Upper lobe of right lung (tissue), 1 donor: ENCODE measurements around the gene RABGGTA. TPM values are rescaled to one million over a fixed set of nuclear protein-coding genes. Genes with fewer than 3 reads are reported as not detected.

Experiments used
- ATAC-seq: fragments of 200-7000 bp; cut with Tn5 transposase; one replicate; pipeline ENCODE4 v1.9.1; 2020; ENCODE audit warnings: mild to moderate bottlenecking, moderate library complexity
- DNase-seq: peaks from one replicate; pipeline ENCODE4 v3.0.0-alpha.2; 2020
- H3K27ac ChIP-seq: fragments of 200-600 bp; one replicate; pipeline ENCODE4 v1.8.0; 2022
- H3K27me3 ChIP-seq: fragments of 200-600 bp; one replicate; pipeline ENCODE4 v1.8.0; 2022; ENCODE audit warnings: mild to moderate bottlenecking
- H3K36me3 ChIP-seq: fragments of 200-600 bp; one replicate; pipeline ENCODE4 v1.8.0; 2022
- H3K4me1 ChIP-seq: fragments of 200-600 bp; one replicate; pipeline ENCODE4 v1.8.0; 2022
- H3K4me3 ChIP-seq: fragments of 200-600 bp; one replicate; pipeline ENCODE4 v1.8.0; 2022; ENCODE audit warnings: mild to moderate bottlenecking
- H3K9me3 ChIP-seq: fragments of 200-600 bp; one replicate; pipeline ENCODE4 v1.8.0; 2022
- intact Hi-C: fragments of 100-400 bp; cut with DNase I; formaldehyde crosslinking; loops from one replicate; pipeline ENCODE4 v1.11.0; 2022
- total RNA-seq: library from RNA; stranded (reverse); fragmentation: NEBNext Ultra II Directional; extraction: Animal tissue kit (Norgen Biotek cat#: 25700); gene quantifications from one replicate; pipeline ENCODE4 v1.2.1, GENCODE V29; 2021
- TF ChIP-seq, protein P1 (sequence below): fragments of 200-600 bp; IDR thresholded peaks from one replicate; pipeline ENCODE4 v1.8.0; 2022; ENCODE audit warnings: antibody characterized with exemption
- donor health status: DM: no; HTN: yes; CAD: no; lungs with severe emphysema.

The RABGGTA gene
- total RNA-seq, 1 donor from 2014 or later, result 50.3 TPM

- no peak overlapping the region for H3K4me3 ChIP-seq
- H3K27ac ChIP-seq, result peak overlapping the region; percentile 100
- H3K4me1 ChIP-seq, result peaks cover 42% of the 10 kb centered on the region
- H3K27me3 ChIP-seq, result no peaks in the 10 kb centered on the region
- DNase-seq (no peak), ATAC-seq (peak; percentile 5)
- H3K36me3 ChIP-seq, result peaks cover 13% of the 10 kb centered on the region
- intact Hi-C loops, result no loop called here
- TF ChIP-seq, protein P1, sequence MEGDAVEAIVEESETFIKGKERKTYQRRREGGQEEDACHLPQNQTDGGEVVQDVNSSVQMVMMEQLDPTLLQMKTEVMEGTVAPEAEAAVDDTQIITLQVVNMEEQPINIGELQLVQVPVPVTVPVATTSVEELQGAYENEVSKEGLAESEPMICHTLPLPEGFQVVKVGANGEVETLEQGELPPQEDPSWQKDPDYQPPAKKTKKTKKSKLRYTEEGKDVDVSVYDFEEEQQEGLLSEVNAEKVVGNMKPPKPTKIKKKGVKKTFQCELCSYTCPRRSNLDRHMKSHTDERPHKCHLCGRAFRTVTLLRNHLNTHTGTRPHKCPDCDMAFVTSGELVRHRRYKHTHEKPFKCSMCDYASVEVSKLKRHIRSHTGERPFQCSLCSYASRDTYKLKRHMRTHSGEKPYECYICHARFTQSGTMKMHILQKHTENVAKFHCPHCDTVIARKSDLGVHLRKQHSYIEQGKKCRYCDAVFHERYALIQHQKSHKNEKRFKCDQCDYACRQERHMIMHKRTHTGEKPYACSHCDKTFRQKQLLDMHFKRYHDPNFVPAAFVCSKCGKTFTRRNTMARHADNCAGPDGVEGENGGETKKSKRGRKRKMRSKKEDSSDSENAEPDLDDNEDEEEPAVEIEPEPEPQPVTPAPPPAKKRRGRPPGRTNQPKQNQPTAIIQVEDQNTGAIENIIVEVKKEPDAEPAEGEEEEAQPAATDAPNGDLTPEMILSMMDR, result no peak
- no peaks in the 10 kb centered on the region for H3K9me3 ChIP-seq
Observed at GRCh38 chr14:24273422-24273998, 2.1 kb upstream of the RABGGTA start.

GRCh38 chr14:24272467-24272866, 1.1 kb upstream of the RABGGTA start:
- no peaks in the 10 kb centered on the region for H3K9me3 ChIP-seq
- peaks cover 16% of the 10 kb centered on the region for H3K36me3 ChIP-seq
- peaks cover 40% of the 10 kb centered on the region for H3K4me1 ChIP-seq
- no peaks in the 10 kb centered on the region for H3K27me3 ChIP-seq
- H3K27ac ChIP-seq, result peak overlapping the region; percentile 100
- intact Hi-C loops, result no loop called here
- ATAC-seq, result no peak
- DNase-seq, result no peak
- TF ChIP-seq, protein P1, result no peak
- no peak overlapping the region for H3K4me3 ChIP-seq

- ATAC-seq (no peak), DNase-seq (no peak)
- Histone ChIP-seq H3K27me3 (no peaks in the 10 kb centered on the region), H3K36me3 (peaks cover 21% of the 10 kb centered on the region), H3K27ac (peak overlapping the region; percentile 100), H3K4me3 (peak overlapping the region; percentile 95), H3K4me1 (peaks cover 37% of the 10 kb centered on the region), H3K9me3 (no peaks in the 10 kb centered on the region)
- TF ChIP-seq, protein P1, result no peak
- intact Hi-C loops, result no loop called here
Observed at GRCh38 chr14:24271834-24272263, 452 bp upstream of the RABGGTA start.

- peaks cover 37% of the 10 kb centered on the region for H3K4me1 ChIP-seq
- no peaks in the 10 kb centered on the region for H3K9me3 ChIP-seq
- no peak for ATAC-seq
- H3K27me3 ChIP-seq, result no peaks in the 10 kb centered on the region
- intact Hi-C loops, result no loop called here
- DNase-seq, result no peak
- TF ChIP-seq, protein P1, result no peak
- H3K27ac ChIP-seq, result peak overlapping the region; percentile 100
- peak overlapping the region; percentile 95 for H3K4me3 ChIP-seq
- peaks cover 32% of the 10 kb centered on the region for H3K36me3 ChIP-seq
Observed at GRCh38 chr14:24270537-24271133, 762 bp downstream of the RABGGTA start.

- intact Hi-C loops, result no loop called here
- Histone ChIP-seq H3K4me1 (peaks cover 32% of the 10 kb centered on the region), H3K27ac (no peak overlapping the region), H3K4me3 (no peak overlapping the region), H3K36me3 (peaks cover 38% of the 10 kb centered on the region), H3K27me3 (no peaks in the 10 kb centered on the region), H3K9me3 (no peaks in the 10 kb centered on the region)
- TF ChIP-seq, protein P1, result no peak
- DNase-seq, result no peak
- no peak for ATAC-seq
Observed at GRCh38 chr14:24269910-24270536, 1.4 kb downstream of the RABGGTA start.
